GM12878 (cell line): ENCODE measurements around the gene RAPSN. TPM values are rescaled to one million over a fixed set of nuclear protein-coding genes. Genes with fewer than 3 reads are reported as not detected.

Source experiments
- ATAC-seq: fragments of 200-7000 bp; cut with Tn5 transposase; 3 replicates; pipeline ENCODE4 v1.9.1; 2020; ENCODE audit warnings: mild to moderate bottlenecking, moderate library complexity
- BruUV-seq: library from RNA; stranded (reverse); fragments of 400-500 nt; replicated peaks from 2 replicates; lab custom pipeline; 2021; lab: Mats Ljungman, UMichigan
- CTCF ChIA-PET: fragments of 300-600 bp; sonication (Branson Sonifier 250); formaldehyde crosslinking; extraction: SDS; loops from one replicate; lab custom pipeline; 2021; ENCODE audit warnings: inconsistent platforms; lab: Yijun Ruan, JAX
- POLR2A ChIA-PET: fragments of 350-600 bp; formaldehyde crosslinking; extraction: SDS; loops from one replicate; lab custom pipeline; 2021; ENCODE audit warnings: inconsistent platforms; lab: Charles Lee
- RAD21 ChIA-PET: fragments of 300-600 bp; sonication (Branson Sonifier 250); formaldehyde crosslinking; loops from one replicate; lab custom pipeline; 2023; ENCODE audit warnings: antibody characterized with exemption; ENCODE audit not compliant: unreplicated experiment; lab: Charles Lee
- SMC1A ChIA-PET: fragments of 300-600 bp; sonication (Branson Sonifier 250); formaldehyde crosslinking; loops from one replicate; lab custom pipeline; 2023; ENCODE audit not compliant: unreplicated experiment, uncharacterized antibody; lab: Charles Lee
- DNase-seq: peaks from one replicate; pipeline ENCODE4 v3.0.0-alpha.2; 2011; ENCODE audit warnings: low read depth, low spot score
- FAIRE-seq: peaks from 3 replicates; lab custom pipeline; 2011; peaks lifted over from hg19 to GRCh38; lab: Jason Lieb, UNC
- H2AFZ ChIP-seq: 2 replicates; pipeline ENCODE4 v1.6.0; 2011; ENCODE audit warnings: low read depth, low read length, control low read depth; ENCODE audit not compliant: control insufficient read depth
- H3K27ac ChIP-seq: 2 replicates; pipeline ENCODE4 v1.5.1; 2011; ENCODE audit warnings: control low read depth; ENCODE audit not compliant: control insufficient read depth, insufficient read depth
- H3K27me3 ChIP-seq, 2 experiments: replicated peaks in 1 of 2; 2 replicates each; pipeline versions ENCODE4 v1.6.0 to v1.6.1; 2011; ENCODE audit warnings: low read length in 1 of 2; ENCODE audit not compliant: control insufficient read depth in 2 of 2, insufficient read depth in 2 of 2
- H3K36me3 ChIP-seq, 2 experiments: 2 replicates each; pipeline ENCODE4 v1.5.1; 2011; ENCODE audit warnings: low read length in 1 of 2; ENCODE audit not compliant: control insufficient read depth in 2 of 2, insufficient read depth in 2 of 2
- H3K4me1 ChIP-seq: 2 replicates; pipeline ENCODE4 v1.6.1; 2011; ENCODE audit warnings: mild to moderate bottlenecking, low read length, moderate library complexity, mixed read lengths; ENCODE audit not compliant: control insufficient read depth, insufficient read depth
- H3K4me2 ChIP-seq: 2 replicates; pipeline ENCODE4 v1.6.0; 2011; ENCODE audit warnings: control low read depth; ENCODE audit not compliant: control insufficient read depth, insufficient read depth
- H3K4me3 ChIP-seq: fragments of 200-600 bp; sonication (generic); 2 replicates; pipeline ENCODE4 v1.5.1; 2016
- H3K79me2 ChIP-seq: 2 replicates; pipeline ENCODE4 v1.6.0; 2011; ENCODE audit warnings: low read length; ENCODE audit not compliant: control insufficient read depth, insufficient read depth
- H3K9ac ChIP-seq: 2 replicates; pipeline ENCODE4 v1.8.0; 2011; ENCODE audit warnings: low read length, control low read depth, mixed read lengths; ENCODE audit not compliant: control insufficient read depth, insufficient read depth
- H3K9me3 ChIP-seq: replicated peaks from 3 replicates; pipeline ENCODE4 v1.5.1; 2011; ENCODE audit warnings: mild to moderate bottlenecking, low read length; ENCODE audit not compliant: control insufficient read depth, insufficient read depth
- H4K20me1 ChIP-seq: 2 replicates; pipeline ENCODE4 v1.6.0; 2011; ENCODE audit not compliant: control insufficient read depth, insufficient read depth
- ATF7 ChIP-seq: fragments of 450-650 bp; IDR thresholded peaks from 2 replicates; pipeline ENCODE4 v1.6.1; 2016; ENCODE audit warnings: low read depth, mild to moderate bottlenecking
- DPF2 ChIP-seq: fragments of 450-650 bp; IDR thresholded peaks from 2 replicates; pipeline ENCODE4 v1.6.1; 2017; ENCODE audit warnings: mild to moderate bottlenecking
- HCFC1 ChIP-seq: fragments of 150-350 bp; IDR thresholded peaks from 2 replicates; pipeline ENCODE4 v1.6.1; 2014; ENCODE audit warnings: low read length
- SMAD1 ChIP-seq: fragments of 450-650 bp; IDR thresholded peaks from 2 replicates; pipeline ENCODE4 v1.6.1; 2018; ENCODE audit warnings: mild to moderate bottlenecking, low read depth; ENCODE audit not compliant: partially characterized antibody
- YY1 ChIP-seq: IDR thresholded peaks from 2 replicates; pipeline ENCODE4 v1.6.1; 2011; ENCODE audit warnings: low read depth, mild to moderate bottlenecking, low read length
- WGBS: methylation state at CpG from one replicate; pipeline ENCODE4 v1.1.6; 2016; ENCODE audit warnings: low lambda C conversion rate; ENCODE audit not compliant: insufficient replicate concordance, insufficient coverage; ENCODE audit errors: missing lambda C conversion rate; 5-methylcytosine and 5-hydroxymethylcytosine counted together
- in situ Hi-C: fragments of 300-500 bp; cut with MboI; formaldehyde crosslinking; loops from 9 replicates; pipeline ENCODE4 v1.14.3; 2018; ENCODE audit warnings: mixed read lengths
- intact Hi-C: fragments of 100-400 bp; cut with micrococcal nuclease; formaldehyde crosslinking; loops from one replicate; pipeline ENCODE4 v1.14.2; 2022; ENCODE audit not compliant: unreplicated experiment
- polyA plus RNA-seq, 11 experiments: library from polyadenylated mRNA; depleted of rRNA in 4 of 11; unstranded in 6 of 11; stranded (reverse) in 5 of 11; fragments of >200 nt; fragmentation: Nextera tagmentation in 4 of 11; fragmentation: Illumina TruSeq in 1 of 11; extraction: Ambion mirVana in 4 of 11; extraction: Trizol in 1 of 11; gene quantifications; 1 replicate in 1 of 11; 2 replicates in 10 of 11; pipeline versions ENCODE4 v1.2.1 to v1.2.3, GENCODE V29; 2011 to 2016; ENCODE audit warnings: inconsistent platforms in 2 of 11, missing spikeins in 2 of 11, low read depth in 1 of 11
- total RNA-seq, 4 experiments: library from RNA; depleted of rRNA in 3 of 4; stranded (reverse); fragments of >200 nt in 3 of 4; fragmentation: Illumina TruSeq in 1 of 4; extraction: Trizol in 1 of 4; gene quantifications; 2 replicates each; pipeline versions ENCODE4 v1.2.1 to v1.2.3, GENCODE V29; 2013 to 2021
- TF ChIP-seq, protein P1 (sequence below): fragments of 450-650 bp; formaldehyde crosslinking; IDR thresholded peaks from 2 replicates; pipeline ENCODE4 v1.5.0; 2022; ENCODE audit warnings: mild to moderate bottlenecking, missing genetic modification characterization

Gene RAPSN
- total and polyA plus RNA-seq, 10 of the 15 experiments (the other 5 are each of a cell fraction or from before 2014, with no cell fraction given): 0.08 to 0.23 (median 0.14) TPM; not detected in 6

DNA sequence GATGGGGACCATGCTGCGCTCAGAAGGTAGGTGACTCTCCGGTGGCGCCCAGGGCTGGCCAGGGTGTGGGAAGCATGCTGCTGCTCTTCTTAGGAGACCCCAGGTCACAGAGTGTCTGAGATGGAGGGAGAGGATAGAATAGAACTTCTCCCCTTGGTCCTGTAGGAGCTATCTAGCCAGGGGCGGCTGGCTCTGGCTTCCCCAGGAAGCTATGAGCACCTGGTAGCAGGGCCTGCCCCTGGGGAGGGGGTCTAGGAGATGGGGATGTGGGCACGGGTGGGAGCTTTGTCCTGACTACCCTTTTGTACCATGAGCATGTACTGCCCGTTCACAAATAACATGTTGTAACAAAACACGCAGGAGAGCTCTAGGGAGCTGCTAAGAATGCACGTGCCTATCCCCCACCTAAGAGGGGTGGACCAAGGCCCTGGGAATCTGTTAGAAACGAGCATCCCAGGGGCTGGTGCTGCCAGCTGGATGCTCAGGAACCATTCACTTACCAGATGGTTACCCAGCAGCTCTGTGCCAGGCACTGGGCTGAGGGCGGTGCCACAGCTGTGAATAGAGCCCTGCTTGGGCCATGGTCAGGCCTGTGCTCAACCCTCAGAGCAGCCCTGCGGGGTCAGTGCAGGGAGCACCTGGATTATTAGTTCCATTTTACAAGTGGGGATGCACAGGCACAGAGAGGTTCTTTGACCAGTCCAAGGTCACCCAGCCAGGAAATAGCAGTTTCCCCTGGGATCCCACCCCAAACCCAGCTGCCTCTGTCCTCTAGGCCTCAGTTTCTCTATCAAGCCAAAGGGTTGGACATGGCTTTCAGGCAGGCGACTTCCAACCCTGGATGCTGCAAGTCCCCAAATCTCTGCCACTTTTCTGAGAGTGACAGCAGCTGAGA lies 38.3 kb downstream of the RAPSN start:
- H2AFZ ChIP-seq: no peak overlapping the region
- ChIA-PET CTCF (interaction anchor here (0.5 to 7.4 kb wide), 20 partner anchors 8 to 443 kb away, joined by 3 to 161 read pairs (median 4); partner anchors contain the start of genes ACP2, ARFGAP2, DDB2 and MADD), POLR2A (interaction anchor here (0.6 to 1.2 kb wide), 4 partner anchors 10 to 298 kb away, joined by 3 to 5 read pairs (median 3); partner anchors contain the start of gene PSMC3), SMC1A (interaction anchor here (0.6 to 3.4 kb wide), 5 partner anchors 37 to 442 kb away, joined by 3 to 35 read pairs (median 8); no protein-coding TSS in a partner anchor), RAD21 (interaction anchor here (0.6 to 3.8 kb wide), 9 partner anchors 11 to 305 kb away, joined by 3 to 24 read pairs (median 4); partner anchors contain the start of genes AGBL2, DDB2 and NR1H3)
- no peaks in the 10 kb centered on the region for H3K9me3 ChIP-seq
- H3K27ac ChIP-seq: no peak overlapping the region
- FAIRE-seq (no peak), ATAC-seq (no peak), DNase-seq (no peak)
- in situ Hi-C loops (no loop called here), intact Hi-C loops (no loop called here)
- no peaks in the 10 kb centered on the region for H3K27me3 ChIP-seq
- H3K9ac ChIP-seq: no peak overlapping the region
- no peak overlapping the region for H3K4me3 ChIP-seq
- H3K4me1 ChIP-seq: peaks cover 17% of the 10 kb centered on the region
- 72% methylated on average over 12 of the region's 12 CpGs for WGBS
- no peak overlapping the region for H3K4me2 ChIP-seq
- no peaks in the 10 kb centered on the region; a peak in 1 of 4 replicates for H3K36me3 ChIP-seq
- TF ChIP-seq HCFC1 (no peak), ATF7 (no peak), SMAD1 (no peak), DPF2 (no peak), YY1 (no peak)
- TF ChIP-seq, protein P1, sequence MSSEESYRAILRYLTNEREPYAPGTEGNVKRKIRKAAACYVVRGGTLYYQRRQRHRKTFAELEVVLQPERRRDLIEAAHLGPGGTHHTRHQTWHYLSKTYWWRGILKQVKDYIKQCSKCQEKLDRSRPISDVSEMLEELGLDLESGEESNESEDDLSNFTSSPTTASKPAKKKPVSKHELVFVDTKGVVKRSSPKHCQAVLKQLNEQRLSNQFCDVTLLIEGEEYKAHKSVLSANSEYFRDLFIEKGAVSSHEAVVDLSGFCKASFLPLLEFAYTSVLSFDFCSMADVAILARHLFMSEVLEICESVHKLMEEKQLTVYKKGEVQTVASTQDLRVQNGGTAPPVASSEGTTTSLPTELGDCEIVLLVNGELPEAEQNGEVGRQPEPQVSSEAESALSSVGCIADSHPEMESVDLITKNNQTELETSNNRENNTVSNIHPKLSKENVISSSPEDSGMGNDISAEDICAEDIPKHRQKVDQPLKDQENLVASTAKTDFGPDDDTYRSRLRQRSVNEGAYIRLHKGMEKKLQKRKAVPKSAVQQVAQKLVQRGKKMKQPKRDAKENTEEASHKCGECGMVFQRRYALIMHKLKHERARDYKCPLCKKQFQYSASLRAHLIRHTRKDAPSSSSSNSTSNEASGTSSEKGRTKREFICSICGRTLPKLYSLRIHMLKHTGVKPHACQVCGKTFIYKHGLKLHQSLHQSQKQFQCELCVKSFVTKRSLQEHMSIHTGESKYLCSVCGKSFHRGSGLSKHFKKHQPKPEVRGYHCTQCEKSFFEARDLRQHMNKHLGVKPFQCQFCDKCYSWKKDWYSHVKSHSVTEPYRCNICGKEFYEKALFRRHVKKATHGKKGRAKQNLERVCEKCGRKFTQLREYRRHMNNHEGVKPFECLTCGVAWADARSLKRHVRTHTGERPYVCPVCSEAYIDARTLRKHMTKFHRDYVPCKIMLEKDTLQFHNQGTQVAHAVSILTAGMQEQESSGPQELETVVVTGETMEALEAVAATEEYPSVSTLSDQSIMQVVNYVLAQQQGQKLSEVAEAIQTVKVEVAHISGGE (CRISPR knock-in tag): no peak
- BruUV-seq: no TSS peak
- peaks cover 2% of the 10 kb centered on the region for H3K79me2 ChIP-seq
- no peaks in the 10 kb centered on the region for H4K20me1 ChIP-seq
